Ecto neural progenitor cell (in vitro differentiated cells): ENCODE results near the gene CCNK.

Experiments used
- DNase-seq: peaks from one replicate; pipeline ENCODE4 v3.0.0-alpha.2; 2018; ENCODE audit warnings: low spot score

Gene CCNK

DNA sequence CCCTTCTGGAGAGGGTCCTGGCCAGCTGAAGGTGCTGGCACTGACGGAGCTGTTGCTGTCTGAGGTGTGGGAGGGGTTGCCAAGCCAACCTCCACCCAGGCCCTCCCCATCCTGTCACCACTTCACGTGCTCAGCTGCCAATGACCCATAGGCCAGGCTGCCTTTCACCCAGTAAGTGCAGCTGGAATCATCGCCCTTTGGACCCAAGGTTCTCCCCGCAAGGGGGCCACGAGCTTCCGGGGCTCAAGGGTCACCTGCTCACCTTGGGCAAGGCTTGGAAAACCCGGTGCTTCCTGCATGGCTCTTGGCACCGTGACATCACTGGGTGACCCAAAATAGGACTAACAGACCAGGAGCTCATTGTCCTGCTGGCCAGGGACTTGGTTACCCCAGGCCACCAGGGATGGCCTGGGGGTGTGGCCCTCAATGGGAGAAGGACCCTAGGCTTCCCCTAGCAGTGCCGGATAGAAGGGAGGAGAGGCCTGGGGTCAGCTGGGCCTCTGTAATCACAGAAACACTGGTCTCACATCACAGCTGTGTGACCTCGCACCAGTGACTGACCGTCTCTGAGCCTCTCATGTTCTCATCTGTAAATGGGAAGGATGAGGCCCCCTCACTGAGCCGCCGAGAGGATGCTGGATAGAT lies 71.5 kb downstream of the CCNK start:
- no peak for DNase-seq

DNA sequence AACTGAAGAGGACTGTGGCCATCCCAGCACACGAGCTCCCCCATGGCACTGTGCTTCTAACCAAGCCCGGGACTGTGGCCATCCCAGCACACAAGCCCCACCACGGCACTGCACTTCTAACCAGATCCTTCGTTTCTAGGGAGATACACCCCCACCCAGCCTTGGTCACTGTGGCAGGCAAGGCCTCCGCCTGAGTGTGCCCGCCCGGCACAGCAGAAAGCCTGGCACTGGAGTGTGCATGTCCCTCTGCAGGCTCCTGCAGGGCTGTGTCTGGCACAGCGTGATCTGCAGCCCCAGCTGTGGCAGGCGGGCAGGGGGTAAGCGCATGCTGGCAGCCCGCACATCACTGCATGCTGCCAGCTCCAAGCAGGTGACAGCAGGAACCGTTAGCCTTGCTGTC lies 73.0 kb downstream of the CCNK start:
- DNase-seq: no peak

DNA sequence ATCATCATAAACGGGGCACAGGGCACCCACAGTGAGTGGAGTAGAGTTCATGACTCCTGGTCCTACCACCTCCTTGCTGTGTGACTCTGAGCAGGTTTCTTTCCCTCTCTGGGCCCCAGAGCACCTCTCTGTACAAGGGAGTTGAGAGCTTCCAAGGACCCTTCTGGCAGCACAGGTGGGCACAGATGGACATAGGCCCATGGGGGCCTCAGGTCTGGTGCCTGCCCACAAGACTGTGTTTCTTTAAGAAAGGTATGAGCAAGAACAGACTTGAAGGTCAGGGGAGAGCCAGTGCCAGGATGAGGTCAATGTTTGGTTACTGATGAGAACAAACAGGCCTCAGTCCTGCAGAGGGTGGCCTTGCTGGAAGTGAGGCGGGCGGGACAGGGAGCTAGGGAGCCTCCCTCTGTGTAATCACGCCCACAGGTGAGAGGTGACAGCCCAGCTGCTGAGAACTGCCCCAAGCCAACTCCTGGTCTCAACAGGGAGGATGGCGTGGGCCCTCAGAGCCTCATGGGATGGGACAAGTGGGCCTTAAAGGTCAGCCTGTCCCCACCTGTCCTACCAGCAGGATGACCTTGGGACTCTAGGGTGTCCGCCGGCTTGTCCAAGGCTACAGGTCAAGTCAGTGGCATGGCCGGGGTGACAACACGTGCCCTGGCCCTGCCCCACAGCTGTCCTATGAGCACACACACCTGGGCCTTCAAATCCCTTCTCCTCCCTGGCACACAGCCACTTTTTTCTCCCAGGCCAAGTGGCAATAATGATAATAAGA lies 73.7 kb downstream of the CCNK start:
- no peak for DNase-seq

DNA sequence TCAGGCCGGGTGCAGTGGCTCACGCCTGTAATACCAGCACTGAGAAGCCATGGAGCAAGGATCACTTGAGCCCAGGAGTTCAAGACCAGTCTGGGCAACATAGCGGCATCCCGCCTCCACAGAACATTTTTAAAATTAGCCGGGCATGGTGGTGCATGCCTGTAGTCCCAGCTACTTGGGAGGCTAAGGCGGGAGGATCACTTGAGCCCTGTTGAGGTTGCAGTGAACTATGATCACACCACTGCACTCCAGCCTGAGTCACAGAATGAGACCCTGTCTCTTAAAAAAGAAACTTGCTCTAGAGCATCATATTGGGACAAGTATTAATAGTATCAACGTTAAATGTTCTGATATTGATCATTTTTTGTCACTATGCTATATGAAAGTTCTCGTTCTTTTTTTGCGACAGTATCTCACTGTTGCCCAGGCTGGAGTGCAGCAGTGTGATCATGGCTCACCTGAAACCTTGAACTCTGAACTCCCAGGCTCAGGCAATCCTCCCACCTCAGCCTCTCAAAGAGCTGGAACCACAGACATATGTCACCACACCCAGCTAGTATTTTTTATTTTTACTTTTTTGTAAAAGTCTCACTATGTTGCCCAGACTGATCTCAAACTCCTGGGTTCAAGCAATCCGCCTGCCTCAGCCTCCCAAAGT lies 75.1 kb downstream of the CCNK start:
- DNase-seq: no peak

DNA sequence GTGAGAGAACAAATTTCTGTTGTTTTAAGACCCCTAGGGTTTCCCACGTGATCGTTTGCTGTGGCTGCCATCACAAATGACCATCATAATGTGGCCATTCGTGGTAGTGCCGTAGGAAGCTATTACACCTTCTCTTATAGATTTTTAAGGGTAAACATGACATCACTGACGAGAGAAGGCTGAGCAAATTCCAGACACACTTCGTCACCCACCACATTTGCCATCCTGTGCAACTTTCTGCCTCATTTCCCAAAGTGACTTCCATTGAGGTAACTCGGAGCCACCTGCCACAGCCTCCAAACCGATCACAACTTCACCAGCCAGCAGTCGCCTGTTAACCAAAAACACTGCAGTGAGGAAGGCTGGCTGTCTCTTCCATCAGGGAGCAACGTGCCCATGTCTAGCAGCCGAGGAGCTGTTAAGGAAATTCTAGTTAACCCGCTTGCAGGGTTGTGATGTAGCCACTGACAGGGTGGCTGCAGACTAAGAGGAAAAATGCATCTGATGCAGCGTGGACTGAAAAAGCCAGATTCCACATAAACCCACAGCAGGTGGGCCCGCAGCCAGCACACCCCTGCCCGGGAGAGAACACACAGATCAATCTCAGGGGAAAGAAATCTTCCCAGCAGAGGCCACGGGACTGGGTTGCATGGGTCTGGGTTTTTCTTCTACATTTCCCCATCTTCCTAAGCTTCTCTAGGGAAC lies 78.2 kb downstream of the CCNK start:
- no peak for DNase-seq

DNA sequence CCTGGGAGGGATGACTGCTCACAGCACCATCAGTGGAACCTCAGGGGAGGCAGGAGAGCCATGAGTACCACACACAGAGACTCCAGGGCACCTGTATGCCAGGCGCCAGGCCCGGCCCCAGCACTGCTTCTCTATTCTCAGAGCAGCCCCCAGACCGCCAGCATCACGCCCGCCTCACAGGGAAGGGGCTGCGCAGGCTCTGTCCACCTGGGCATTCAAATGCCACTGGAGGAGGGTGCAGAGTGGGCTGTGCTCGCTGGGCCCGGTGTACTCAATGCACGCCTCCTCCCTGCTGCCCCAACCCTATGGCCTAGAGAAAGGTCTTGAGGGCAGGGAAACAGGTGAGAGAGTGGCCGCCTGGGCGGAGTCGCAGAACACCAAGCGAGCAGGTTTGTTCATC lies 79.2 kb downstream of the CCNK start:
- DNase-seq: no peak

DNA sequence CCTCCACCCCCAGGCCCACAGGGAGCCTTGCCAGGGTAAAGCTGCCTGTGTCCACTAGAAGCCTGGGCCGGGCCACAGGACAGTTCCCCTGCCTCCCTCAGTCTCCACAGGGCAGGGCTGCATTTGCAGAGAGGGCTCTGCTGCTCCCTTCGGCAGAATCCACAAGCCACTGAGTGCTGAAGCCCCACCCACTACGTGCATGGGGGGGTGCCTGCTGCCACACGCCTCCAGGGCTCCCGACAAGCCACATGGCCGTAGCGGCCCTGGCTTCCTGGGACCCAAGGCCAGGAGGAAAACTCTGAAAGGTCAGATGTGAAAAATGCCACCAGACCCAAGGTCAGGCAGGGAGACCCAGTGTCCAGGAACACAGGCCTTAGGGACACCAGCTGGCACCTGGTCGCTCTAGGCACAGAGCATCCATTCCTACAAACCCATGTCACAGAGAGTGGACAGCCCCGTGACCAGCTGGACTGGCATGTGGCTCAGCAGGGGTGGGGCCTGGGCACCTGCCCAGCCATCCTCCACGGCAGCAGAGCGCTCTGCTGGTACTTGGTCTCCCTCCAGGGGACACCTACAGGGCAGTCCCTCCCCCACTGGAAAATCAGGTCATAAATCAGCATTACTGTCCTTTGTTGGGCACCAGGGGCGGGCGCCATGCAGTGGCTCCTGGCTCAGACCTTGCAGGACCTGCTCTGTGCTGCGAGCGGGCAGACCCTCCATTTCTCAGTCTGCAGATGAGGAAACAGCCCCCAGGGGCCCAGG lies 79.9 kb downstream of the CCNK start:
- no peak for DNase-seq

DNA sequence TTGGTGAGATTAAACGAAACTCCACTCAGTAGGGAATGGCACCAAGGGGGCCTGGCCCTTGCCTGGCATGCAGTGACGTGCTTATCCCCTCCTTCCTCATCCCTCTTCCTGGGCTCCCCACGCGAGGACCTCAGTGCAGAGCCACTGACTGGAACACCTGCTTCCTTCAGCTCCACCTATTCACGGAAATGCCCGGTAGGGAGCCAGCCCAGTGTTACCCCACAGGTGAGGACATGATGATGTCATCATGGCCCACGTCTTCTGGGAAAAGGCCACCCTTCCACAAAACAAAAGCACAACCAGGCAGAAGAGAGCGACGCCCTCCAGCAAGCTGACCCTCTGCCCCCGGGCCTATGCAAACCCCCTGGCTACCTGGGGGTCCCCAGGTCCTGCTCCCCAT lies 80.7 kb downstream of the CCNK start:
- DNase-seq: no peak
